ENCODE measurements around the gene ABCD3. TPM values are rescaled to one million over a fixed set of nuclear protein-coding genes. Genes with fewer than 3 reads are reported as not detected.

The ABCD3 gene
- total RNA-seq, 1 donor from 2014 or later, result 76.6 TPM

DNA sequence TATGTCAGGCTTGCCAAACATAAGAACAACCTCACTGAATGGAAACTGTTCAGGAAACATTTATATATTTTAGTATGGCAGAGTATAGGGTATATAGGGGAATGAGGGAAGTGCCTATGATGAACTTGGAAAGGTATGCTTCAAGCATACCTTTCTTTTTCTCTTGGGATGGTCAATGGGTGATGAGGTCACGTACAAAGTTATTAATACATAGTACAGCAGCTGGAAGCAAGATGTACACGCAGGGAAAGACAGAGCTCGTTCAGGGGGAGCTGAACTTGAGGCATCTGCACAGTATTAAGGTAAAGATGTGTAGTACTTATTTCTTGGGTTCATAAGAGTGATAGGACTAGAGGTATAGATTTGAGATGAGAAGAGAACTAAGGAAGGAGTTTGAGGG lies 61.5 kb downstream of the ABCD3 start:
- Histone ChIP-seq H3K27me3 (ENCODE audit: low read depth) (no peaks in the 10 kb centered on the region), H3K36me3 (peaks cover 52% of the 10 kb centered on the region), H3K4me3 (no peak overlapping the region), H3K4me1 (peaks cover 11% of the 10 kb centered on the region), H3K27ac (replicated peaks) (no peak overlapping the region), H3K9me3 (replicated peaks) (no peaks in the 10 kb centered on the region)
- intact Hi-C loops (cut with micrococcal nuclease), result loop anchor here (10.0 kb wide), 1 partner anchor 325 kb away; no protein-coding TSS in a partner anchor
- no peak for DNase-seq
- TF ChIP-seq, protein P1, sequence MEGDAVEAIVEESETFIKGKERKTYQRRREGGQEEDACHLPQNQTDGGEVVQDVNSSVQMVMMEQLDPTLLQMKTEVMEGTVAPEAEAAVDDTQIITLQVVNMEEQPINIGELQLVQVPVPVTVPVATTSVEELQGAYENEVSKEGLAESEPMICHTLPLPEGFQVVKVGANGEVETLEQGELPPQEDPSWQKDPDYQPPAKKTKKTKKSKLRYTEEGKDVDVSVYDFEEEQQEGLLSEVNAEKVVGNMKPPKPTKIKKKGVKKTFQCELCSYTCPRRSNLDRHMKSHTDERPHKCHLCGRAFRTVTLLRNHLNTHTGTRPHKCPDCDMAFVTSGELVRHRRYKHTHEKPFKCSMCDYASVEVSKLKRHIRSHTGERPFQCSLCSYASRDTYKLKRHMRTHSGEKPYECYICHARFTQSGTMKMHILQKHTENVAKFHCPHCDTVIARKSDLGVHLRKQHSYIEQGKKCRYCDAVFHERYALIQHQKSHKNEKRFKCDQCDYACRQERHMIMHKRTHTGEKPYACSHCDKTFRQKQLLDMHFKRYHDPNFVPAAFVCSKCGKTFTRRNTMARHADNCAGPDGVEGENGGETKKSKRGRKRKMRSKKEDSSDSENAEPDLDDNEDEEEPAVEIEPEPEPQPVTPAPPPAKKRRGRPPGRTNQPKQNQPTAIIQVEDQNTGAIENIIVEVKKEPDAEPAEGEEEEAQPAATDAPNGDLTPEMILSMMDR (IDR thresholded peaks at IDR 0.05; ENCODE audit: borderline replicate concordance), result no peak

DNA sequence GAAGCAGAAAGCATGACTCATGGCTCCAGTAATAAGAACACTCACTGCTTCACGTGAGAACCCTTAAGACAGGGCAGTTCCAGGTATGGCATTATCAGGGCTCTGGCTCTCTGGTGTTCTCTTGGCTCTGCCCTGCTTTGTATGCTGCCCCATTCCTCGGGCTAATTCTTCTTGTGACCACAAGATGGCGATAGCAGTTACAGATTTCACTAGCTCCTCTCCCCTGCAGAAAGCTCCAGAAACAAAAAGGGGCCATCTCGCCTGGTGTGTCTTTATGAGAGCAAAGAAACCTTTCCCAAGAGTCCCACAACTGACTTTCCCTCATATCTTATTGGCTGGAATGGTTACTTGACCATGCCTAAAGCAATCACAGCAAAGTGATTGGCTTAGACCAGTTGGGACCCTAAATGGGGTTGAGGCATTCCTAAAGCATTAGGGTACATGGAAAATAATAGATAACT lies 63.3 kb downstream of the ABCD3 start:
- Histone ChIP-seq H3K4me3 (no peak overlapping the region), H3K27ac (replicated peaks) (no peak overlapping the region), H3K27me3 (ENCODE audit: low read depth) (no peaks in the 10 kb centered on the region), H3K36me3 (peaks cover 55% of the 10 kb centered on the region), H3K4me1 (peaks cover 8% of the 10 kb centered on the region), H3K9me3 (replicated peaks) (no peaks in the 10 kb centered on the region)
- TF ChIP-seq, protein P1 (IDR thresholded peaks at IDR 0.05; ENCODE audit: borderline replicate concordance), result peak; percentile 87
- no peak for DNase-seq
- intact Hi-C loops (cut with micrococcal nuclease), result loop anchor here (10.0 kb wide), 1 partner anchor 323 kb away; no protein-coding TSS in a partner anchor

DNA sequence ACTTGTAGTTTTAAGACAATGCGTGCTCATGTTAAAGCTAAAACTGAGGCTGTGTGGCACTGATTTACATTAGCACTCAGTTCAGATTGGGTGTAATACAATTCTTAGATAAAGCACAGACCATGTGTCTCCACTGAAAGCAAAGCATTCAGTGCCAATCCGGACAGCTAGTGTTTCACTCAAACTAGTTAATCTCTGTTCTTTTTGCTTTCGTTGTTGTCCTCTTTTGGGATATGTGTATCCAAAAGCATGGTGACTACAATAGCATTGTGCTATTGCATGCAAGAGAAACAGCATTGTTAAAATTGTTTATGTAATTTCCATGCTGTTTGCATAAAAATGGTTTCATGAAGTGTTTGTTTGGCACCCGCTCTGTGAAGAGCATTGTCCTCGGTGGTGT lies 68.8 kb downstream of the ABCD3 start:
- intact Hi-C loops (cut with micrococcal nuclease), result loop anchor here (10.0 kb wide), 1 partner anchor 318 kb away; no protein-coding TSS in a partner anchor
- Histone ChIP-seq H3K27me3 (ENCODE audit: low read depth) (no peaks in the 10 kb centered on the region), H3K27ac (replicated peaks) (no peak overlapping the region), H3K4me3 (no peak overlapping the region), H3K4me1 (peaks cover 5% of the 10 kb centered on the region), H3K9me3 (replicated peaks) (no peaks in the 10 kb centered on the region), H3K36me3 (peaks cover 64% of the 10 kb centered on the region)
- TF ChIP-seq, protein P1 (IDR thresholded peaks at IDR 0.05; ENCODE audit: borderline replicate concordance), result no peak
- DNase-seq, result no peak

DNA sequence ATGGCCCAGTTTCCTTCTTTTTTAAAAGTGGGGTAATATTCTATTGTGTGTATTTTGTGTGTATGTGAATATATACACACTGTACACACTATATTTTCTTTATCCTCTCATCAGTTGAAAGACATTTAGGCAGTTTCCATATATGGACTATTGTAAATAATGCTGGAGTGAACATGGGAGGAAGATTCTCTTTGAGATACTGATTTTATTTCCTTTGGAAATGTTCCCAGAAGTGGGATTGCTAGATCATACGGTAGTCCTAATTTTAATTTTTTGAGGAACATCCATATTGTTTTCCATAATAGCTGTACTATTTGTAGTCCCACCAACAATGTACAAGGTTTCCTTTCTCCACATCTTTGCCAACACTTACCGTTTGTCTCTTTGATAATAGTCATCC lies 72.4 kb downstream of the ABCD3 start:
- no peak for DNase-seq
- intact Hi-C loops (cut with micrococcal nuclease), result no loop called here
- Histone ChIP-seq H3K4me1 (peaks cover 5% of the 10 kb centered on the region), H3K27me3 (ENCODE audit: low read depth) (no peaks in the 10 kb centered on the region), H3K36me3 (peaks cover 49% of the 10 kb centered on the region), H3K9me3 (replicated peaks) (no peaks in the 10 kb centered on the region), H3K4me3 (no peak overlapping the region), H3K27ac (replicated peaks) (no peak overlapping the region)
- TF ChIP-seq, protein P1 (IDR thresholded peaks at IDR 0.05; ENCODE audit: borderline replicate concordance), result no peak

DNA sequence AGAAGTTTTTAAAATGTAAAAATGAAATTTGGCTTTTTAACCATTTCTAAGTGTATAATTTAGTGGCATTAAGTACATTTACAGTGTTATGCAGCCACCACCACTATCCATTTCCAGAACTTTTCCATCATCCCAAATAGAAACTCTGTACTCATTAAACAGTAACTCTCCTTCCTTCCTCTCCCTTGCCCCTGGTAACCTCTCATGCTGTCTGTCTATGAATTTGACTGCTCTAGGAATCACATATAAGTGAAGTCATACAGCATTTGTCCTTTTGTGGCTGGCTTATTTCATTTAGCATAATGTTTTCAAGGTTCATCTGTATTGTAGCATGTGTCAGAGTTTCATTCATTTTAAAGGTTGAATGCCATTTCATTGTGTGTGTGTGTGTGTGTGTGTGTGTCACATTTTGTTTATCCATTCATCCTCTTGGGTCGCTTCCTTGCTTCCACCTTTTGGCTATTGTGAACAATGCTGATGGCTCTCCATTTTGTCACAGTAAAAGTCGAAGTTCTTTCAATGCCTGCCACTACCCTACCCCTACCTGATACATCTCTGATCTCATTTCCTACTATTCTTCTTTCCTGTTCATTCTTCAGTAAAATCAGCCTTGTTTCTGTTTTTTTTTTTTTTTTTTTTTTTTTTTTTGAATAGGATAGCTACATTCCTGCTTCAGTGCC lies 78.0 kb downstream of the ABCD3 start:
- peaks cover 52% of the 10 kb centered on the region for H3K36me3 ChIP-seq
- DNase-seq, result no peak
- intact Hi-C loops (cut with micrococcal nuclease), result no loop called here
- H3K9me3 ChIP-seq (replicated peaks), result no peaks in the 10 kb centered on the region
- H3K4me1 ChIP-seq, result no peaks in the 10 kb centered on the region
- TF ChIP-seq, protein P1 (IDR thresholded peaks at IDR 0.05; ENCODE audit: borderline replicate concordance), result no peak
- H3K4me3 ChIP-seq, result no peak overlapping the region
- no peak overlapping the region for H3K27ac ChIP-seq (replicated peaks)
- H3K27me3 ChIP-seq (ENCODE audit: low read depth), result no peaks in the 10 kb centered on the region

Data from left ventricle myocardium inferior (tissue), 1 donor.